ENCODE data around the gene COPG2. TPM values are rescaled to one million over a fixed set of nuclear protein-coding genes. Genes with fewer than 3 reads are reported as not detected.

Gene COPG2
- total and polyA plus RNA-seq, 2 donors (not counting 1 experiment from before 2014, with no cell fraction given) = 6.1 to 13.4 TPM

- no peak overlapping the region for H3K4me3 Mint-ChIP-seq
- ChIA-PET CTCF (no interaction called here), POLR2A (no interaction called here)
- ATAC-seq (ENCODE audit: low read depth) (no peak), DNase-seq (no peak)
- H3K4me1 Mint-ChIP-seq = peaks cover 15% of the 10 kb centered on the region
- no peak overlapping the region for H3K4me2 ChIP-seq (replicated peaks; ENCODE audit: low read depth, low read length, poor library complexity, severe bottlenecking)
- H3K27ac ChIP-seq (ENCODE audit: low read length in 2 of 2) = no peak overlapping the region
- no peaks in the 10 kb centered on the region for H3K9me3 Mint-ChIP-seq (ENCODE audit: insufficient read depth)
- H2AFZ ChIP-seq (ENCODE audit: insufficient read depth, low read depth, low read length, poor library complexity, severe bottlenecking) = no peak overlapping the region
- H3K9ac ChIP-seq (ENCODE audit: low read length) = no peak overlapping the region
- peaks cover 10 to 11% of the 10 kb centered on the region in 2 donors for H3K4me1 ChIP-seq (ENCODE audit: control insufficient read depth in 2 of 2, insufficient read depth in 2 of 2, low read length in 2 of 2)
- no peaks in the 10 kb centered on the region for H4K20me1 ChIP-seq (ENCODE audit: control insufficient read depth, insufficient read depth, low read length, poor library complexity, severe bottlenecking)
- intact Hi-C loops (cut with micrococcal nuclease) = no loop called here
- H3K27ac Mint-ChIP-seq = no peak overlapping the region
- H3K36me3 ChIP-seq (replicated peaks in 1 of 2; ENCODE audit: control extremely low read depth in 1 of 2, control insufficient read depth in 1 of 2, extremely low read depth in 1 of 2, insufficient read depth in 2 of 2, low read length in 1 of 2) = no peaks in the 10 kb centered on the region
- H3K27me3 Mint-ChIP-seq = peaks cover 15% of the 10 kb centered on the region
- H3K9me3 ChIP-seq (ENCODE audit: control extremely low read depth in 1 of 3, control insufficient read depth in 2 of 3, insufficient read depth in 1 of 3, low read length in 2 of 3) = no peaks in the 10 kb centered on the region
- no peak overlapping the region for H3K4me3 ChIP-seq (ENCODE audit: control extremely low read depth in 1 of 5, extremely low read depth in 1 of 5, insufficient read depth in 1 of 5, low read depth in 2 of 5, low read length in 4 of 5)
- no peaks in the 10 kb centered on the region for H3K79me2 ChIP-seq (ENCODE audit: control insufficient read depth, insufficient read depth, low read length)
- H3K27me3 ChIP-seq (replicated peaks in 1 of 4; ENCODE audit: control extremely low read depth in 1 of 4, control insufficient read depth in 3 of 4, insufficient read depth in 4 of 4, low read length in 3 of 4) = no peaks in the 10 kb centered on the region
- no peak for TF ChIP-seq CTCF (IDR thresholded peaks at IDR 0.05)
- no peak for TF ChIP-seq EZH2 (IDR thresholded peaks at IDR 0.05; ENCODE audit: borderline replicate concordance, insufficient read depth, low read depth, low read length, poor library complexity, severe bottlenecking)
- 100% methylated on average over 1 of the region's 4 CpGs for WGBS (ENCODE audit: insufficient coverage)
These were observed 3.6 kb upstream of the COPG2 start for GRCh38 chr7:130672146-130672545.

GRCh38 chr7:130669085-130669700 lies 645 bp upstream of the COPG2 start:
- Mint-ChIP-seq H3K9me3 (ENCODE audit: insufficient read depth) (no peaks in the 10 kb centered on the region), H3K4me3 (peak overlapping the region; percentile 96), H3K4me1 (peaks cover 15% of the 10 kb centered on the region), H3K27me3 (peaks cover 12% of the 10 kb centered on the region), H3K27ac (peak overlapping the region; percentile 90)
- no peak for ATAC-seq (ENCODE audit: low read depth)
- DNase-seq = no peak
- whole genome bisulfite sequencing (ENCODE audit: insufficient coverage) = 0% methylated on average over 5 of the region's 12 CpGs
- Histone ChIP-seq H3K4me2 (replicated peaks; ENCODE audit: low read depth, low read length, poor library complexity, severe bottlenecking) (peak overlapping the region; percentile 81), H3K9ac (ENCODE audit: low read length) (peak overlapping the region; percentile 75), H3K27ac (ENCODE audit: low read length in 2 of 2) (peak overlapping the region in 1 of 2 donors; percentile 66), H3K27me3 (replicated peaks in 1 of 4; ENCODE audit: control extremely low read depth in 1 of 4, control insufficient read depth in 3 of 4, insufficient read depth in 4 of 4, low read length in 3 of 4) (no peaks in the 10 kb centered on the region), H3K79me2 (ENCODE audit: control insufficient read depth, insufficient read depth, low read length) (no peaks in the 10 kb centered on the region), H4K20me1 (ENCODE audit: control insufficient read depth, insufficient read depth, low read length, poor library complexity, severe bottlenecking) (no peaks in the 10 kb centered on the region), H3K4me1 (ENCODE audit: control insufficient read depth in 2 of 2, insufficient read depth in 2 of 2, low read length in 2 of 2) (peaks cover 10 to 11% of the 10 kb centered on the region in 2 donors), H3K36me3 (replicated peaks in 1 of 2; ENCODE audit: control extremely low read depth in 1 of 2, control insufficient read depth in 1 of 2, extremely low read depth in 1 of 2, insufficient read depth in 2 of 2, low read length in 1 of 2) (no peaks in the 10 kb centered on the region), H3K9me3 (ENCODE audit: control extremely low read depth in 1 of 3, control insufficient read depth in 2 of 3, insufficient read depth in 1 of 3, low read length in 2 of 3) (no peaks in the 10 kb centered on the region), H3K4me3 (ENCODE audit: control extremely low read depth in 1 of 5, extremely low read depth in 1 of 5, insufficient read depth in 1 of 5, low read depth in 2 of 5, low read length in 4 of 5) (peak overlapping the region in 4 of 5 experiments; percentile 69 to 83 (median 74)), H2AFZ (ENCODE audit: insufficient read depth, low read depth, low read length, poor library complexity, severe bottlenecking) (peak overlapping the region; percentile 90)
- ChIA-PET CTCF (interaction anchor here (1.1 kb wide), 1 partner anchor 89 kb away, joined by 4 read pairs; no protein-coding TSS in a partner anchor), POLR2A (no interaction called here)
- TF ChIP-seq EZH2 (IDR thresholded peaks at IDR 0.05; ENCODE audit: borderline replicate concordance, insufficient read depth, low read depth, low read length, poor library complexity, severe bottlenecking) (no peak), CTCF (IDR thresholded peaks at IDR 0.05) (no peak)
- intact Hi-C loops (cut with micrococcal nuclease) = loop anchor here (2.0 to 5.0 kb wide), 3 partner anchors 64 to 228 kb away; partner anchors contain the start of gene CEP41

Data from B cell (primary cell).